ENCODE results near the gene MED4. TPM values are rescaled to one million over a fixed set of nuclear protein-coding genes. Genes with fewer than 3 reads are reported as not detected.

MED4 gene
- total and polyA plus RNA-seq, 2 of the 8 experiments (the other 6 are each of a cell fraction or from before 2014, with no cell fraction given), result 25.7 to 48.1 TPM

- TF ChIP-seq, protein P1, sequence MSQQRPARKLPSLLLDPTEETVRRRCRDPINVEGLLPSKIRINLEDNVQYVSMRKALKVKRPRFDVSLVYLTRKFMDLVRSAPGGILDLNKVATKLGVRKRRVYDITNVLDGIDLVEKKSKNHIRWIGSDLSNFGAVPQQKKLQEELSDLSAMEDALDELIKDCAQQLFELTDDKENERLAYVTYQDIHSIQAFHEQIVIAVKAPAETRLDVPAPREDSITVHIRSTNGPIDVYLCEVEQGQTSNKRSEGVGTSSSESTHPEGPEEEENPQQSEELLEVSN (IDR thresholded peaks at IDR 0.05), result no peak
- TF ChIP-seq SRF (IDR thresholded peaks at IDR 0.05; ENCODE audit: low read depth, low read length), result no peak
Measured at GRCh38 chr13:48028066-48028465, 66.8 kb downstream of the MED4 start (continued).

Small RNA genes within 50 kb of the gene (small RNA-seq; reads per million reads assigned to genes)
- gene POLR2KP2 (ENCODE audit: insufficient read depth), result not detected

Other genes starting within 250 kb of the MED4 start
- gene SUCLA2, start 93.8 kb downstream of the MED4 start, total RNA-seq (2021; fragmentation: NEBNext Ultra II Directional; extraction: Animal tissue kit (Norgen Biotek cat#: 25700)), result 69.1 and 78.8 TPM in 2 replicates
- gene SUCLA2, start 93.8 kb downstream of the MED4 start, polyA plus RNA-seq (2011; rRNA removed), result 19.4 and 23.5 TPM in 2 replicates
- gene NUDT15, start 57.4 kb downstream of the MED4 start, total RNA-seq (2021; fragmentation: NEBNext Ultra II Directional; extraction: Animal tissue kit (Norgen Biotek cat#: 25700)), result 64.3 and 65.9 TPM in 2 replicates
- 26.4 and 37.8 TPM in 2 replicates for gene NUDT15, start 57.4 kb downstream of the MED4 start, polyA plus RNA-seq (2011; rRNA removed)
- gene ITM2B, start 138.1 kb upstream of the MED4 start, total RNA-seq (2021; fragmentation: NEBNext Ultra II Directional; extraction: Animal tissue kit (Norgen Biotek cat#: 25700)), result 179 and 184 TPM in 2 replicates
- 66.9 and 132 TPM in 2 replicates for gene ITM2B, start 138.1 kb upstream of the MED4 start, polyA plus RNA-seq (2011; rRNA removed)
- 16.1 and 17.5 TPM in 2 replicates for gene RB1, start 208.6 kb upstream of the MED4 start, total RNA-seq (2021; fragmentation: NEBNext Ultra II Directional; extraction: Animal tissue kit (Norgen Biotek cat#: 25700))
- 2.9 and 4.1 TPM in 2 replicates for gene RB1, start 208.6 kb upstream of the MED4 start, polyA plus RNA-seq (2011; rRNA removed)